Measurements from ENCODE around the gene TRMT1.

Gene TRMT1

GRCh38 chr19:13146763-13147563 lies 30.4 kb upstream of the TRMT1 start:
- no peak overlapping the region for H3K4me3 ChIP-seq (ENCODE audit: low read depth, low read length)
- DNase-seq (ENCODE audit: low read depth), result no peak

GRCh38 chr19:13139633-13140311 lies 23.2 kb upstream of the TRMT1 start:
- TF ChIP-seq, protein P1, sequence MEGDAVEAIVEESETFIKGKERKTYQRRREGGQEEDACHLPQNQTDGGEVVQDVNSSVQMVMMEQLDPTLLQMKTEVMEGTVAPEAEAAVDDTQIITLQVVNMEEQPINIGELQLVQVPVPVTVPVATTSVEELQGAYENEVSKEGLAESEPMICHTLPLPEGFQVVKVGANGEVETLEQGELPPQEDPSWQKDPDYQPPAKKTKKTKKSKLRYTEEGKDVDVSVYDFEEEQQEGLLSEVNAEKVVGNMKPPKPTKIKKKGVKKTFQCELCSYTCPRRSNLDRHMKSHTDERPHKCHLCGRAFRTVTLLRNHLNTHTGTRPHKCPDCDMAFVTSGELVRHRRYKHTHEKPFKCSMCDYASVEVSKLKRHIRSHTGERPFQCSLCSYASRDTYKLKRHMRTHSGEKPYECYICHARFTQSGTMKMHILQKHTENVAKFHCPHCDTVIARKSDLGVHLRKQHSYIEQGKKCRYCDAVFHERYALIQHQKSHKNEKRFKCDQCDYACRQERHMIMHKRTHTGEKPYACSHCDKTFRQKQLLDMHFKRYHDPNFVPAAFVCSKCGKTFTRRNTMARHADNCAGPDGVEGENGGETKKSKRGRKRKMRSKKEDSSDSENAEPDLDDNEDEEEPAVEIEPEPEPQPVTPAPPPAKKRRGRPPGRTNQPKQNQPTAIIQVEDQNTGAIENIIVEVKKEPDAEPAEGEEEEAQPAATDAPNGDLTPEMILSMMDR (IDR thresholded peaks at IDR 0.05; ENCODE audit: low read depth, low read length, missing control alignments), result no peak
- H3K4me3 ChIP-seq (ENCODE audit: low read depth, low read length), result no peak overlapping the region
- no peak for DNase-seq (ENCODE audit: low read depth)

More at GRCh38 chr19:13146763-13147563, 30.4 kb upstream of the TRMT1 start:
- TF ChIP-seq, protein P1 (IDR thresholded peaks at IDR 0.05; ENCODE audit: low read depth, low read length, missing control alignments), result no peak

GRCh38 chr19:13138916-13139198 lies 22.3 kb upstream of the TRMT1 start:
- no peak for DNase-seq (ENCODE audit: low read depth)
- H3K4me3 ChIP-seq (ENCODE audit: low read depth, low read length), result no peak overlapping the region
- TF ChIP-seq, protein P1 (IDR thresholded peaks at IDR 0.05; ENCODE audit: low read depth, low read length, missing control alignments), result no peak

DNA sequence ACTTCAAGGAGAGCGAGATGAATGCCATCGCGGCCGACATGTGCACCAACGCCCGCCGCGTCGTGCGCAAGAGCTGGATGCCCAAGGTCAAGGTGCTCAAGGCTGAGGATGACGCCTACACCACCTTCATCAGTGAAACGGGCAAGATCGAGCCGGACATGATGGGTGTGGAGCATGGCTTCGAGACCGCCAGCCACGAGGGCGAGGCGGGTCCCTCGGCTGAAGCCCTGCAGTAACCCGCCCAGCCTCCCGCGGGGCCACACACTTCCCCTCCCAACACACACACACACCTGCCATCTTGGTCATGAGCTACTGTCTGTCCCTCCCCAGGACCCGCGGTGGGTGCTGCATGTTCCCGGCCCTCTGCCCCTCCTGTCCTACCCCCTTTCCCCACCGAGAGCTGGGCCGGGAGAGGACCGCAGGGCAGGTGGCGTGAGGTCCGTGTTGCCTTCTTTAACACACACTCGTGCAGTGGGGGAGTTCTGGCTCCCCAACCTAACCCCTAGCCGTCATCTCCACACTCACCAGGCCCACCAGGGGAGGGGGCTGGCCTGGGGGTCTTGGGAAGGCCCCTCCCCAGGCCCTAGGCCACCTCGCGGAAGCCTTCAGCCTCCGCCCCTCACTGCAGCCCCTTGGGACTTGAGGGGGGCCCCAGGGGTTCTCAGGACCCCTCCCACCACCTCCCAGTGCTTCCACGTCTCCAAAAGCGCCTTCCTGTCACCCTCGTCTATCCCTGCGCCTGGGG lies 21.8 kb upstream of the TRMT1 start:
- DNase-seq (ENCODE audit: low read depth), result no peak
- no peak overlapping the region for H3K4me3 ChIP-seq (ENCODE audit: low read depth, low read length)
- TF ChIP-seq, protein P1 (IDR thresholded peaks at IDR 0.05; ENCODE audit: low read depth, low read length, missing control alignments), result no peak

GRCh38 chr19:13137290-13137794 lies 20.8 kb upstream of the TRMT1 start:
- no peak overlapping the region for H3K4me3 ChIP-seq (ENCODE audit: low read depth, low read length)
- no peak for DNase-seq (ENCODE audit: low read depth)
- TF ChIP-seq, protein P1 (IDR thresholded peaks at IDR 0.05; ENCODE audit: low read depth, low read length, missing control alignments), result no peak

DNA sequence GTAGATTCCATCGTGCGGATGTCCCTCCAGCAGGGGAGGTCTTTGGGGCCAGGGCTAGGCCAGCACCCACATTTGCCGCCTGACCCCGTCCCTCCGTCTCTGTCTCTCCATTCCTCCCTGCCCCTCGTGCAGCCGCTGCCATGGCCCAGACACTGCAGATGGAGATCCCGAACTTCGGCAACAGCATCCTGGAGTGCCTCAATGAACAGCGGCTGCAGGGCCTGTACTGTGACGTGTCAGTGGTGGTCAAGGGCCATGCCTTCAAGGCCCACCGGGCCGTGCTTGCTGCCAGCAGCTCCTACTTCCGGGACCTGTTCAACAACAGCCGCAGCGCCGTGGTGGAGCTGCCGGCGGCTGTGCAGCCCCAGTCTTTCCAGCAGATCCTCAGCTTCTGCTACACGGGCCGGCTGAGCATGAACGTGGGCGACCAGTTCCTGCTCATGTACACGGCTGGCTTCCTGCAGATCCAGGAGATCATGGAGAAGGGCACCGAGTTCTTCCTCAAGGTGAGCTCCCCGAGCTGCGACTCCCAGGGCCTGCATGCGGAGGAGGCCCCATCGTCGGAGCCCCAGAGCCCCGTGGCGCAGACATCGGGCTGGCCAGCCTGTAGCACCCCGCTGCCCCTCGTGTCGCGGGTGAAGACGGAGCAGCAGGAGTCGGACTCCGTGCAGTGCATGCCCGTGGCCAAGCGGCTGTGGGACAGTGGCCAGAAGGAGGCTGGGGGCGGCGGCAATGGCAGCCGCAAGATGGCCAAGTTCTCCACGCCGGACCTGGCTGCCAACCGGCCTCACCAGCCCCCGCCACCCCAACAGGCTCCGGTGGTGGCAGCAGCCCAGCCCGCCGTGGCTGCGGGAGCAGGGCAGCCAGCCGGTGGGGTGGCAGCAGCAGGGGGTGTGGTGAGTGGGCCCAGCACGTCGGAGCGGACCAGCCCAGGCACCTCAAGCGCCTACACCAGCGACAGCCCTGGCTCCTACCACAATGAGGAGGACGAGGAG lies 18.8 kb upstream of the TRMT1 start:
- TF ChIP-seq, protein P1 (IDR thresholded peaks at IDR 0.05; ENCODE audit: low read depth, low read length, missing control alignments), result no peak
- DNase-seq (ENCODE audit: low read depth), result no peak
- no peak overlapping the region for H3K4me3 ChIP-seq (ENCODE audit: low read depth, low read length)

Data from GM12864 (cell line).